H9 (cell line): ENCODE data around the gene PELI2. TPM values are rescaled to one million over a fixed set of nuclear protein-coding genes. Genes with fewer than 3 reads are reported as not detected.

Source experiments
- DNase-seq: peaks from one replicate; pipeline ENCODE4 v3.0.0-alpha.2; 2017
- H2AFZ ChIP-seq: one replicate; pipeline ENCODE4 v1.6.1; 2013; ENCODE audit warnings: mild to moderate bottlenecking, low read length, control low read depth, moderate library complexity
- H2AK5ac ChIP-seq: 2 replicates; pipeline ENCODE4 v1.6.1; 2013; ENCODE audit warnings: low read length, control low read depth, mixed read lengths; ENCODE audit not compliant: insufficient read length
- H2BK120ac ChIP-seq: one replicate; pipeline ENCODE4 v1.6.1; 2013; ENCODE audit warnings: low read depth, mild to moderate bottlenecking, low read length, control low read depth, inconsistent platforms; ENCODE audit not compliant: poor library complexity, severe bottlenecking
- H2BK12ac ChIP-seq: 2 replicates; pipeline ENCODE4 v1.6.1; 2013; ENCODE audit warnings: low read length, control low read depth, mixed read lengths, low read depth; ENCODE audit not compliant: insufficient read length
- H2BK15ac ChIP-seq: 2 replicates; pipeline ENCODE4 v1.6.1; 2013; ENCODE audit warnings: low read depth, low read length, control low read depth
- H2BK20ac ChIP-seq: one replicate; pipeline ENCODE4 v1.6.1; 2013; ENCODE audit warnings: low read depth, mild to moderate bottlenecking, low read length, control low read depth, inconsistent platforms; ENCODE audit not compliant: poor library complexity, severe bottlenecking
- H2BK5ac ChIP-seq: 2 replicates; pipeline ENCODE4 v1.6.1; 2013; ENCODE audit warnings: low read length, control low read depth, mixed read lengths; ENCODE audit not compliant: insufficient read length
- H3K14ac ChIP-seq: 2 replicates; pipeline ENCODE4 v1.6.1; 2013; ENCODE audit warnings: low read length, control low read depth; ENCODE audit not compliant: insufficient read depth
- H3K18ac ChIP-seq: 2 replicates; pipeline ENCODE4 v1.6.1; 2013; ENCODE audit warnings: low read depth, mild to moderate bottlenecking, mixed read lengths, low read length, control low read depth; ENCODE audit not compliant: insufficient read length
- H3K23ac ChIP-seq: 2 replicates; pipeline ENCODE4 v1.6.1; 2013; ENCODE audit warnings: low read length, control low read depth, mixed read lengths, low read depth; ENCODE audit not compliant: insufficient read length
- H3K23me2 ChIP-seq: 2 replicates; pipeline ENCODE4 v1.6.1; 2013; ENCODE audit warnings: low read depth, mild to moderate bottlenecking, mixed read lengths, low read length, control low read depth; ENCODE audit not compliant: insufficient read length, poor library complexity, severe bottlenecking
- H3K27ac ChIP-seq: 2 replicates; pipeline ENCODE4 v1.5.1; 2013; ENCODE audit warnings: low read length, control low read depth, mixed read lengths, low read depth; ENCODE audit not compliant: insufficient read length
- H3K27me3 ChIP-seq: 2 replicates; pipeline ENCODE4 v1.6.1; 2013; ENCODE audit warnings: low read length, control low read depth, inconsistent platforms; ENCODE audit not compliant: insufficient read depth
- H3K4ac ChIP-seq: 2 replicates; pipeline ENCODE4 v1.6.1; 2013; ENCODE audit warnings: low read depth, mild to moderate bottlenecking, control low read depth, inconsistent platforms, low read length, moderate library complexity
- H3K4me1 ChIP-seq: 2 replicates; pipeline ENCODE4 v1.6.1; 2013; ENCODE audit warnings: low read length, control low read depth, inconsistent platforms; ENCODE audit not compliant: insufficient read depth
- H3K4me2 ChIP-seq: 2 replicates; pipeline ENCODE4 v1.6.1; 2013; ENCODE audit warnings: low read length, control low read depth, mixed read lengths; ENCODE audit not compliant: insufficient read length, insufficient read depth
- H3K56ac ChIP-seq: 2 replicates; pipeline ENCODE4 v1.6.1; 2013; ENCODE audit warnings: low read depth, mild to moderate bottlenecking, mixed read lengths, low read length, control low read depth; ENCODE audit not compliant: insufficient read length
- H3K79me1 ChIP-seq: 2 replicates; pipeline ENCODE4 v1.6.1; 2013; ENCODE audit warnings: low read depth, mild to moderate bottlenecking, moderate library complexity, low read length, control low read depth, inconsistent platforms; ENCODE audit not compliant: insufficient read depth, poor library complexity, severe bottlenecking
- H3K79me2 ChIP-seq: 2 replicates; pipeline ENCODE4 v1.6.1; 2013; ENCODE audit warnings: low read length, control low read depth, inconsistent platforms; ENCODE audit not compliant: insufficient read depth
- H3K9ac ChIP-seq: 2 replicates; pipeline ENCODE4 v1.6.1; 2013; ENCODE audit warnings: low read length, control low read depth, mixed read lengths; ENCODE audit not compliant: insufficient read length; ENCODE audit errors: extremely low read depth
- H3K9me3 ChIP-seq: one replicate; pipeline ENCODE4 v1.6.1; 2013; ENCODE audit warnings: low read depth, low read length, inconsistent platforms; ENCODE audit not compliant: control insufficient read depth
- H3T11ph ChIP-seq: one replicate; pipeline ENCODE4 v1.6.1; 2013; ENCODE audit warnings: mild to moderate bottlenecking, low read length, control low read depth, inconsistent platforms
- H4K20me1 ChIP-seq: one replicate; pipeline ENCODE4 v1.6.1; 2013; ENCODE audit not compliant: control insufficient read depth, insufficient read length, insufficient read depth
- H4K5ac ChIP-seq: 2 replicates; pipeline ENCODE4 v1.6.1; 2013; ENCODE audit warnings: low read depth, mild to moderate bottlenecking, mixed read lengths, low read length, control low read depth; ENCODE audit not compliant: insufficient read length
- H4K8ac ChIP-seq: replicated peaks from 2 replicates; pipeline ENCODE4 v1.6.1; 2013; ENCODE audit warnings: low read length, control low read depth, mixed read lengths, low read depth; ENCODE audit not compliant: insufficient read length
- H4K91ac ChIP-seq: 2 replicates; pipeline ENCODE4 v1.6.1; 2013; ENCODE audit warnings: low read depth, mild to moderate bottlenecking, moderate library complexity, mixed read lengths, low read length, control low read depth; ENCODE audit not compliant: insufficient read length
- H3K27ac Mint-ChIP-seq, 3 experiments: 2 replicates in 2 of 3; 3 replicates in 1 of 3; pipeline ENCODE4 v1.8.0; 2020 to 2021; ENCODE audit warnings: mixed read lengths in 3 of 3, mild to moderate bottlenecking in 1 of 3, moderate library complexity in 1 of 3
- H3K27me3 Mint-ChIP-seq: 2 replicates; pipeline ENCODE4 v1.8.0; 2021; ENCODE audit warnings: low read depth, mild to moderate bottlenecking, moderate library complexity, mixed read lengths
- H3K36me3 Mint-ChIP-seq, 3 experiments: 2 replicates in 2 of 3; 3 replicates in 1 of 3; pipeline ENCODE4 v1.8.0; 2020 to 2021; ENCODE audit warnings: low read depth in 3 of 3, mixed read lengths in 3 of 3; ENCODE audit not compliant: insufficient read depth in 1 of 3
- H3K4me1 Mint-ChIP-seq, 2 experiments: 2 replicates each; pipeline ENCODE4 v1.8.0; 2020; ENCODE audit warnings: mixed read lengths in 2 of 2
- H3K4me3 Mint-ChIP-seq, 2 experiments: 2 replicates in 1 of 2; 3 replicates in 1 of 2; pipeline ENCODE4 v1.8.0; 2020 to 2021; ENCODE audit warnings: mild to moderate bottlenecking in 2 of 2, mixed read lengths in 2 of 2, moderate library complexity in 1 of 2
- H3K9me3 Mint-ChIP-seq, 2 experiments: 2 replicates in 1 of 2; 3 replicates in 1 of 2; pipeline ENCODE4 v1.8.0; 2020; ENCODE audit warnings: mild to moderate bottlenecking in 2 of 2, mixed read lengths in 2 of 2, moderate library complexity in 1 of 2
- CTCF ChIP-seq: fragments of 200-600 bp; sonication (generic); conservative IDR thresholded peaks from 3 replicates; pipeline ENCODE4 v1.8.0; 2021; ENCODE audit warnings: antibody characterized with exemption, mild to moderate bottlenecking
- WGBS: extraction: QIAGEN DNeasy Blood & Tissue Kit; methylation state at CpG from one replicate; pipeline ENCODE4 v1.1.7; 2013; ENCODE audit warnings: missing lambda C conversion rate, low lambda C conversion rate, mixed read lengths; ENCODE audit not compliant: insufficient read length; ENCODE audit errors: extremely low coverage; 5-methylcytosine and 5-hydroxymethylcytosine counted together
- total RNA-seq: library from RNA; stranded (reverse); gene quantifications from 2 replicates; pipeline ENCODE4 v1.2.1, GENCODE V29; 2021

The PELI2 gene
- total RNA-seq, 1 experiment from 2014 or later = 18.0 TPM

- Histone ChIP-seq H2AK5ac (no peak overlapping the region), H4K91ac (no peak overlapping the region), H3K79me2 (peaks cover 3% of the 10 kb centered on the region; the same call in 1 of the 2 replicates), H3K79me1 (peaks cover 3% of the 10 kb centered on the region), H2BK12ac (no peak overlapping the region), H2AFZ (no peak overlapping the region), H3K9me3 (no peaks in the 10 kb centered on the region), H3K27me3 (peaks cover 6% of the 10 kb centered on the region; the same call in 1 of the 2 replicates), H2BK120ac (no peak overlapping the region), H4K20me1 (no peaks in the 10 kb centered on the region), H3K27ac (no peak overlapping the region), H3K23me2 (peaks cover 11% of the 10 kb centered on the region), H3K56ac (no peak overlapping the region), H2BK15ac (no peak overlapping the region), H3K18ac (no peak overlapping the region), H3K9ac (peak overlapping the region; percentile 46), H4K5ac (no peak overlapping the region), H3K14ac (peak overlapping the region; percentile 83; the same call in 1 of the 2 replicates), H3K4me1 (peaks cover 3% of the 10 kb centered on the region; the same call in 1 of the 2 replicates), H3K23ac (no peak overlapping the region), H2BK20ac (no peak overlapping the region), H4K8ac (no peak overlapping the region), H2BK5ac (no peak overlapping the region), H3K4ac (no peak overlapping the region), H3T11ph (no peak overlapping the region), H3K4me2 (peak overlapping the region; percentile 93)
- no peaks in the 10 kb centered on the region for H3K9me3 Mint-ChIP-seq
- no CpG with 5 or more reads among the region's 53 CpGs for WGBS
- TF ChIP-seq CTCF = no peak
- peaks cover 28% of the 10 kb centered on the region for H3K27me3 Mint-ChIP-seq
- H3K27ac Mint-ChIP-seq = peak overlapping the region in 1 of 3 experiments; percentile 90; a peak in 2 of 7 replicates
- peak overlapping the region; percentile 76 to 90 for H3K4me3 Mint-ChIP-seq
- peaks cover 24 to 28% of the 10 kb centered on the region in 2 experiments for H3K4me1 Mint-ChIP-seq
- H3K36me3 Mint-ChIP-seq = no peaks in the 10 kb centered on the region; a peak in 1 of 7 replicates
- DNase-seq = no peak
Measured at GRCh38 chr14:56119201-56119981, 1.2 kb downstream of the PELI2 start.
